DOHH2 (cell line): ENCODE results near the gene GLYR1.

Source experiments
- CTCF ChIP-seq: fragments of 200-600 bp; sonication (generic); IDR thresholded peaks from one replicate; pipeline ENCODE4 v1.5.1; 2014; ENCODE audit warnings: antibody characterized with exemption, mild to moderate bottlenecking, low read depth, low read length; ENCODE audit not compliant: poor library complexity, severe bottlenecking
- EZH2phosphoT487 ChIP-seq: fragments of 200-600 bp; sonication (generic); IDR thresholded peaks from 2 replicates; pipeline ENCODE4 v1.6.1; 2017; ENCODE audit warnings: borderline replicate concordance, mild to moderate bottlenecking, antibody characterized with exemption, low read length, moderate library complexity, mixed read lengths

GRCh38 chr16:4870138-4870671 is 23.1 kb upstream of the GLYR1 start:
- no peak for TF ChIP-seq CTCF
- TF ChIP-seq EZH2phosphoT487: no peak
